Transverse colon (tissue), 4 donors: ENCODE results near the gene HIPK2.

Experiments used
- CTCF ChIP-seq, 5 experiments: fragments of 200-600 bp in 3 of 5; fragments of 450-650 bp in 2 of 5; sonication (generic) in 3 of 5; IDR thresholded peaks; 1 replicate in 2 of 5; 2 replicates in 3 of 5; pipeline ENCODE4 v1.5.1; 2016 to 2017; ENCODE audit warnings: antibody characterized with exemption in 5 of 5, inconsistent platforms in 3 of 5, mild to moderate bottlenecking in 2 of 5, moderate library complexity in 1 of 5
- POLR2A ChIP-seq: fragments of 450-650 bp; IDR thresholded peaks from one replicate; pipeline ENCODE4 v1.6.1; 2016; ENCODE audit warnings: antibody characterized with exemption, mild to moderate bottlenecking, moderate library complexity
- POLR2AphosphoS5 ChIP-seq, 3 donors: sonication (generic); formaldehyde crosslinking; IDR thresholded peaks; one replicate each; pipeline ENCODE4 v1.6.1; 2016; ENCODE audit warnings: antibody characterized with exemption in 3 of 3

GRCh38 chr7:139715194-139715815 is 62.5 kb downstream of the HIPK2 start:
- TF ChIP-seq CTCF (IDR thresholded peaks at IDR 0.05) (no peak), POLR2A (no peak), POLR2AphosphoS5 (IDR thresholded peaks at IDR 0.05) (no peak)
